Neural cell (in vitro differentiated cells): ENCODE data around the gene CAVIN3.

Source experiments
- EP300 ChIP-seq: fragments of 450-650 bp; conservative IDR thresholded peaks from 2 replicates; pipeline ENCODE4 v1.6.1; 2014; ENCODE audit warnings: antibody characterized with exemption, mild to moderate bottlenecking, moderate library complexity; ENCODE audit not compliant: poor library complexity, severe bottlenecking
- EZH2 ChIP-seq: fragments of 200-600, 300-800 bp; shearing (Covaris generic), sonication (generic); IDR thresholded peaks from 2 replicates; pipeline ENCODE4 v1.6.1; 2014; ENCODE audit warnings: antibody characterized with exemption, low read length, borderline replicate concordance, mild to moderate bottlenecking; ENCODE audit not compliant: insufficient read depth, poor library complexity, severe bottlenecking
- POLR2AphosphoS5 ChIP-seq: IDR thresholded peaks from 2 replicates; pipeline ENCODE4 v1.6.1; 2012
- RAD21 ChIP-seq: fragments of 450-650 bp; conservative IDR thresholded peaks from 2 replicates; pipeline ENCODE4 v1.6.1; 2014; ENCODE audit warnings: antibody characterized with exemption, mild to moderate bottlenecking, moderate library complexity
- TF ChIP-seq, protein P1 (sequence below): fragments of 450-650 bp; IDR thresholded peaks from 2 replicates; pipeline ENCODE4 v1.5.1; 2014; ENCODE audit warnings: antibody characterized with exemption, mild to moderate bottlenecking, moderate library complexity; ENCODE audit not compliant: poor library complexity, severe bottlenecking

DNA sequence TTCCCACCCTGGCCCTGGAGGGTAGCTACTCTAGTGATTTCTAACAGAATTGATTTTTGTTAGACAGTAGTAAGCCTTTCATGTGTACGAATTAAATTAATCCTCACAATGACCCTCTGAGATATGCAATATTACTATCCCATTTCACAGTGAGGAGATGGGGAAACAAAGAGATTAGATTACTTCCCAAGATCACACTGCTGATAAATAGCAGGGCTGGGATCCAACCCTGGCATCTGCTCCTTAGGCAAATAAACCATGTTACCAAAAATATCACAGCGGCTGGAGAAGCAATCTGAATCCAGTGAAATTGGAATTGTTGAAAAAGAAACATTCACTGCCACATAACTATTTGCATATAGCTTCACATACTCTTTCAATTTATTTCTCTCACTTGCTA, 12.8 kb upstream of the CAVIN3 start:
- TF ChIP-seq, protein P1, sequence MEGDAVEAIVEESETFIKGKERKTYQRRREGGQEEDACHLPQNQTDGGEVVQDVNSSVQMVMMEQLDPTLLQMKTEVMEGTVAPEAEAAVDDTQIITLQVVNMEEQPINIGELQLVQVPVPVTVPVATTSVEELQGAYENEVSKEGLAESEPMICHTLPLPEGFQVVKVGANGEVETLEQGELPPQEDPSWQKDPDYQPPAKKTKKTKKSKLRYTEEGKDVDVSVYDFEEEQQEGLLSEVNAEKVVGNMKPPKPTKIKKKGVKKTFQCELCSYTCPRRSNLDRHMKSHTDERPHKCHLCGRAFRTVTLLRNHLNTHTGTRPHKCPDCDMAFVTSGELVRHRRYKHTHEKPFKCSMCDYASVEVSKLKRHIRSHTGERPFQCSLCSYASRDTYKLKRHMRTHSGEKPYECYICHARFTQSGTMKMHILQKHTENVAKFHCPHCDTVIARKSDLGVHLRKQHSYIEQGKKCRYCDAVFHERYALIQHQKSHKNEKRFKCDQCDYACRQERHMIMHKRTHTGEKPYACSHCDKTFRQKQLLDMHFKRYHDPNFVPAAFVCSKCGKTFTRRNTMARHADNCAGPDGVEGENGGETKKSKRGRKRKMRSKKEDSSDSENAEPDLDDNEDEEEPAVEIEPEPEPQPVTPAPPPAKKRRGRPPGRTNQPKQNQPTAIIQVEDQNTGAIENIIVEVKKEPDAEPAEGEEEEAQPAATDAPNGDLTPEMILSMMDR = no peak
- TF ChIP-seq EP300 (no peak), POLR2AphosphoS5 (no peak), RAD21 (no peak), EZH2 (no peak)
